Progenitor cell of endocrine pancreas (in vitro differentiated cells): ENCODE measurements around the gene KIF1A. TPM values are rescaled to one million over a fixed set of nuclear protein-coding genes. Genes with fewer than 3 reads are reported as not detected.

Experiments
- DNase-seq: peaks from one replicate; pipeline ENCODE4 v3.0.0; 2021; ENCODE audit warnings: low spot score; ENCODE audit not compliant: unreplicated experiment
- H3K27ac Mint-ChIP-seq: 2 replicates; pipeline ENCODE4 v1.8.0; 2021; ENCODE audit warnings: mild to moderate bottlenecking, moderate library complexity, mixed read lengths
- H3K27me3 Mint-ChIP-seq: 2 replicates; pipeline ENCODE4 v1.8.0; 2021; ENCODE audit warnings: mixed read lengths
- H3K36me3 Mint-ChIP-seq: 2 replicates; pipeline ENCODE4 v1.8.0; 2022; ENCODE audit warnings: mixed read lengths; ENCODE audit not compliant: insufficient read depth
- H3K4me1 Mint-ChIP-seq: 2 replicates; pipeline ENCODE4 v1.8.0; 2021; ENCODE audit warnings: low read depth, mixed read lengths
- H3K4me3 Mint-ChIP-seq: 2 replicates; pipeline ENCODE4 v1.8.0; 2021; ENCODE audit warnings: low read depth, mild to moderate bottlenecking, moderate library complexity, mixed read lengths
- H3K9me3 Mint-ChIP-seq: 2 replicates; pipeline ENCODE4 v1.8.0; 2021; ENCODE audit warnings: low read depth, mixed read lengths
- CTCF ChIP-seq: fragments of 200-600 bp; sonication (generic); IDR thresholded peaks from one replicate; pipeline ENCODE4 v1.5.0; 2021; ENCODE audit warnings: antibody characterized with exemption, mild to moderate bottlenecking; ENCODE audit not compliant: unreplicated experiment
- total RNA-seq: library from RNA; stranded (reverse); gene quantifications from 2 replicates; pipeline ENCODE4 v1.2.1, GENCODE V29; 2021

The KIF1A gene
- total RNA-seq, 1 donor from 2014 or later = 132 TPM

DNA sequence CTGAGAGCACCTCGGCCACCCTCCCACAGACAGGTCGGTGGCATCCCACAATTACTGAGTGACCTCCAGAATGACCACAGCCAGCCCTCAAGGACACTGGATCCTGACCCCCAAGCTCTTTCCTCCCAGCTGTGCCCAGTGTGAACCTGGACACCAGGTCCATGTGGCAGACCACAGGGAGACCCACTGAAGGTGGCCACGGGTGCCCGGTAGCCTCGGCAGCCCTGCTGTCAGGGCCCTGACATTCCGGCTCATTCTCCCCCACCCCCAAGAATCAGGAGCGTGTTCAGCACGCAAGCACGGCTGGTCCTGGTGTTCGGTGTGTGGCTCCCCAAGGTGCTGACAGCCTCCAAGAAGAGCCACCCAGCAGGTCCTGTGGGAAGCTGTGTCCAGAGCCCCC lies 95.6 kb downstream of the KIF1A start:
- H3K4me1 Mint-ChIP-seq = no peaks in the 10 kb centered on the region
- no peak overlapping the region for H3K4me3 Mint-ChIP-seq
- no peaks in the 10 kb centered on the region for H3K9me3 Mint-ChIP-seq
- no peaks in the 10 kb centered on the region for H3K27me3 Mint-ChIP-seq
- DNase-seq = no peak
- no peak overlapping the region for H3K27ac Mint-ChIP-seq
- H3K36me3 Mint-ChIP-seq = peaks cover 4% of the 10 kb centered on the region
- no peak for TF ChIP-seq CTCF

- Mint-ChIP-seq H3K4me1 (no peaks in the 10 kb centered on the region), H3K9me3 (no peaks in the 10 kb centered on the region), H3K4me3 (no peak overlapping the region), H3K36me3 (peaks cover 3% of the 10 kb centered on the region), H3K27ac (peak overlapping the region; percentile 33), H3K27me3 (no peaks in the 10 kb centered on the region)
- no peak for DNase-seq
- no peak for TF ChIP-seq CTCF
Observed at GRCh38 chr2:240723851-240724250, 96.2 kb downstream of the KIF1A start.

- Mint-ChIP-seq H3K4me1 (no peaks in the 10 kb centered on the region), H3K4me3 (no peak overlapping the region), H3K27ac (no peak overlapping the region), H3K9me3 (no peaks in the 10 kb centered on the region), H3K36me3 (peaks cover 3% of the 10 kb centered on the region), H3K27me3 (no peaks in the 10 kb centered on the region)
- DNase-seq = no peak
- TF ChIP-seq CTCF = no peak
Observed at GRCh38 chr2:240722796-240723735, 97.0 kb downstream of the KIF1A start.

GRCh38 chr2:240722376-240722775 lies 97.6 kb downstream of the KIF1A start:
- no peak overlapping the region for H3K4me3 Mint-ChIP-seq
- H3K9me3 Mint-ChIP-seq = no peaks in the 10 kb centered on the region
- H3K4me1 Mint-ChIP-seq = no peaks in the 10 kb centered on the region
- peaks cover 3% of the 10 kb centered on the region for H3K36me3 Mint-ChIP-seq
- TF ChIP-seq CTCF = no peak
- no peak for DNase-seq
- no peak overlapping the region for H3K27ac Mint-ChIP-seq
- H3K27me3 Mint-ChIP-seq = no peaks in the 10 kb centered on the region

GRCh38 chr2:240721596-240722180 lies 98.3 kb downstream of the KIF1A start:
- peaks cover 2% of the 10 kb centered on the region for H3K36me3 Mint-ChIP-seq
- no peak overlapping the region for H3K4me3 Mint-ChIP-seq
- no peak for TF ChIP-seq CTCF
- no peaks in the 10 kb centered on the region for H3K27me3 Mint-ChIP-seq
- no peak overlapping the region for H3K27ac Mint-ChIP-seq
- no peaks in the 10 kb centered on the region for H3K9me3 Mint-ChIP-seq
- no peaks in the 10 kb centered on the region for H3K4me1 Mint-ChIP-seq
- DNase-seq = no peak
